ENCODE data around the gene RILPL1.
"Not testable (repeated sequence)": the region's sequence is repeated elsewhere in the genome, so short reads cannot be mapped to it uniquely, and the experiment has no call there.

Gene RILPL1

GRCh38 chr12:123435636-123436016 lies 97.9 kb downstream of the RILPL1 start:
- no peak for FAIRE-seq

DNA sequence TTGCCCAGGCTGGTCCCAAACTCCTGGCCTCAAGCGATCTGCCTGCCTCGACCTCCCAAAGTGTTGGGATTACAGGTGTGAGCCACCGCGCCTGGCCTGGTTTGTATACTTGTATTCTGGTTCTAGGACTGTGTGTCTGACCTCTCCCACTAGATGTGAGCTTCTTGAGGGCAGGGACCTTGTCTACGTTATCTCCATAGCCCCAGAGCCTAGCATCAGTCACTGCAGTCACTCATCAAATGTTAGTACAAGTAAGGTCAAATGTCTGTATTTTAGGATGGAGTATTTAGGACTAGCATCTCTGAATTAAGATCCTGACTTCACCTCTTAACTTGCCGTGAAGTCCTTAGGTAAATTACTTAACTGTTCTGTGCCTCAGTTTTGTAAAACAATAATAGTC lies 99.9 kb downstream of the RILPL1 start:
- no peak for DNase-seq (ENCODE audit: insufficient read length, low spot score)
- FAIRE-seq = no peak

More at GRCh38 chr12:123435636-123436016, 97.9 kb downstream of the RILPL1 start:
- DNase-seq (ENCODE audit: insufficient read length, low spot score) = no peak

GRCh38 chr12:123431951-123432817 lies 101.3 kb downstream of the RILPL1 start:
- DNase-seq (ENCODE audit: insufficient read length, low spot score) = not testable (repeated sequence)
- FAIRE-seq = peak; percentile 88

- not testable (repeated sequence) for FAIRE-seq
Observed at GRCh38 chr12:123429101-123429500, 104.4 kb downstream of the RILPL1 start.

DNA sequence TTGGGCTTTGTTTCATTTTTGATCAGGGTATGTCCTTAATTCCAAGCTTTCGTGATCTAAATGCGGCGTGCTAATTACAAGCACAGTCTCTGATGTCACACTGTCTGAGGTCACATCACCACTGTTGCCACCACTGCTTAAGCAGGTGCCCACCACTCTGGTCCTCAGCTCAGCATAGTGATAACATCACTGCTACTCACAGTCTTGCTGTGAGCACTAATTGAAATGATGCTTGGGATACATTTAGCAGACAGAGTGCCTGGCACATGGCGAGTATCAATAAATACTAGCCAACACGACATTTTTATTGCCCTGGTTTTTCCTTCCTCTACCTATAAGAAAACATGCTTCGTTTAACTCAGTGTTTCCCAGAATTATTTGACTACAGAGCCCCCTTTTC lies 104.9 kb downstream of the RILPL1 start:
- DNase-seq (ENCODE audit: insufficient read length, low spot score) (no peak), FAIRE-seq (peak; percentile 37)

More at GRCh38 chr12:123429101-123429500, 104.4 kb downstream of the RILPL1 start:
- DNase-seq (ENCODE audit: insufficient read length, low spot score) = not testable (repeated sequence)

DNA sequence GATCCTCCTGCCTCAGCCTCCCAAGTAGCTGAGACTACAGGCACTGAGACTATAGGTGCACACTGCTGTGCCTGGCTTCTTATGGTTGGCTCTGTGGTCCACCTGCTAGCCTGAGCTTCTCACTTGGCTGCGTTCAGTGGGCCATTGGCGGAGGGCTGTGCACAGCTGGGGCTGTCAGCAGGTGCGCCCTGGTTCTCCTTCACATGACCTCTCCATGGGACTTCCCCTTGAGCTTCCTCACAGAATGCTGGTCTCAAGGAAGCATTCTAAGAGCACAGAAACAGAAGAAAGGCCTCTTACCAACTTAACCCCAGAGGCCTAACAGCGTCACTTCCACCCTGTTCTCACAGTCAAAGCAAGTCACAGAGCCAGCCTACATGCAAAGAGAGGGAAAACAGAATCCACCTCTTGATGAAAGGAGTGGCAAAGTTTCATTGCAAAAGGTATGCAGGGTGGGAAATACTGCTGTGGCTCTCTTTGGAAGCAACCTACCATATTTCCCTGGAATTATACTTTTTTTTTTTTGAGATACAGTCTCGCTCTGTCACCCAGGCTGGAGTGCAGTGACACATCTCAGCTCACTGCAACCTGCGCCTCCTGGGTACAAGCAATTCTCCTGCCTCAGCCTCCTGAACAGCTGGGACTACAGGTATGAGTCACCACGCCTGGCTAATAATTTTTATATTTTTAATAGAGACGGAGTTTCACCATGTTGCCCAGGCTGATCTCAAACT lies 106.3 kb downstream of the RILPL1 start:
- FAIRE-seq = peak; percentile 99
- DNase-seq (ENCODE audit: insufficient read length, low spot score) = peak; percentile 81

DNA sequence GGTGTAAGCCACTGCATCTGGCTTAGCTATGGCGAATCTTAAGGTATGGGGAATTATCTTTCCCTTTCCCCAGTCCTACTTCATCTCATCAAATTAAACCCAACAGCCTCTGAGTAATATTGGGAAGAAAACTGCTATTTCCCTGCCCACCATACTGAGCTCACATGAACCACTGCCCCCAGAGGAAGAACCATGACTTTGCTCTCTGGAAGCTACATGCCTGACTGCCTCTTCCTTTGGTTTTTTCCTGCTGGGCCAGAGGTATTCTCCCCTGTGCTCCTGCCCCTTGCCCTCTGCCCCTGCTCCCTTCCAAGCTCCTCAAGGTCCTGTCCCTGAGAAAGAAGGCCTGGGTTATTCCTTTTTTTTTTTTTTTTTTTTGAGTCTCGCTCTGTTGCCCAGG lies 112.2 kb downstream of the RILPL1 start:
- DNase-seq (ENCODE audit: insufficient read length, low spot score) = no peak
- FAIRE-seq = no peak
